HG03159 (cell line): ENCODE measurements around the gene ERBB4.

ENCODE experiments used
- ATAC-seq: cut with Tn5 transposase; IDR thresholded peaks from one replicate; pipeline ENCODE4 v1.9.1; 2021; ENCODE audit warnings: mild to moderate bottlenecking, moderate library complexity; ENCODE audit not compliant: unreplicated experiment

Gene ERBB4

GRCh38 chr2:212538305-212539071 lies at the start of gene ERBB4:
TSS of gene ERBB4 (minus strand) at chr2:212538802. CDS start at chr2:212538530, 272 bp downstream.
- no peak for ATAC-seq

- ATAC-seq: no peak
Measured at GRCh38 chr2:212580117-212580516, 41.5 kb upstream of the ERBB4 start.

GRCh38 chr2:212556296-212556695 lies 17.7 kb upstream of the ERBB4 start:
- no peak for ATAC-seq

DNA sequence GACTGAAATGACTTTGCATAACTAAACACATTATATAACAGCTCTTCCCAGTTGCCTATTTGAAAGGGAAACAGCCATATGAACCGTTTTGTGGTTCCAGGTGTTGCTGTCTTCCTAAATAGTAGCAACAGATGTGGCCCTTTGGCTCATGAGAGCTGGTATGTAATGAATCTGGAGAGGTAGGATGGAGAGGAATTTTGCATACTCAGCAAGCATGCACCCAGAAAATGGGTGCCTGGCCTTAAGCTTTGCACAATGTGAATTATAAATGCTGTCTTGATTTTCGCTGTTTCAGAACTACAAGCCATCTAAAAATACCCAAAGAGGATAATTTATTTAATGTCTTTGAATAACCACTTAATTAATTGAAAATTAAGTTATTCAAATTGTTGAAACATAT lies 15.6 kb upstream of the ERBB4 start:
- ATAC-seq: no peak

- no peak for ATAC-seq
Measured at GRCh38 chr2:212549941-212550340, 11.3 kb upstream of the ERBB4 start.

DNA sequence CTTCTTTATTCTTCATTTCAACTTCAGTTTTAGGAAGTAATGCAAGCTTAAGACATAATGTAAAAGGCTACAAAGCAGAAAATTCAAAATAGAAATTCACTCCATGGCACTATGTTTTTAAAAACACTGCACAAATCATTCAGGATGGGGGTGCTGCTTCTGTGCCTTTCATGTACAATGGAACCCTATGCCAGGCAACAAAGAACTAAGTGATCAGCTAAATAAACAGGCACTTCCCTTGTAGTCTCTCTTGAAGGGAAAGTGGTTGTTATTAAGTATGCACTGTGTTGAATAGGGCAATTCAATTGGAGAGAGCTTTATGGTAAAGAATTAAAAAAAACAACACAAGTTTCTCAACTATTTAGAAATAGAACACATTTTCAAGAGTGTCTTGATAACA lies 10.9 kb upstream of the ERBB4 start:
- no peak for ATAC-seq

DNA sequence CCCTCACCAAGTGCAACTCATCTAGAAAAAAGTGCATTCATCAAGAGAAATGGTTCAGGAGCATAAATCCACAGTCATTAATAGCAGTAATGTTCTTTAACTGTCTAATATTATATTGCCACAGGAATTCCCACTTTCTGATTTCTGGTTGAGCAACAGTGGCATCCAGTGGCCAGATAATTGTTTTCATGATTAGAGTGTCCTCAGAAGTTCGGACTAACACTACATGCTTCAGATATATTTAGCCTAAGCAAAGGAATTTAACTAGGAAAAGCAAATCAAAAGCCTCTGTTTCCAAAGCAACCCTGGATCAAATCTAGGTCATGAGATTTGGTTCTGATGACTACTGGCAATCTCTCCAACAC lies 9.8 kb upstream of the ERBB4 start:
- ATAC-seq: no peak

- no peak for ATAC-seq
Measured at GRCh38 chr2:212547716-212548454, 9.3 kb upstream of the ERBB4 start.

- ATAC-seq: no peak
Measured at GRCh38 chr2:212546669-212547068, 8.1 kb upstream of the ERBB4 start.

DNA sequence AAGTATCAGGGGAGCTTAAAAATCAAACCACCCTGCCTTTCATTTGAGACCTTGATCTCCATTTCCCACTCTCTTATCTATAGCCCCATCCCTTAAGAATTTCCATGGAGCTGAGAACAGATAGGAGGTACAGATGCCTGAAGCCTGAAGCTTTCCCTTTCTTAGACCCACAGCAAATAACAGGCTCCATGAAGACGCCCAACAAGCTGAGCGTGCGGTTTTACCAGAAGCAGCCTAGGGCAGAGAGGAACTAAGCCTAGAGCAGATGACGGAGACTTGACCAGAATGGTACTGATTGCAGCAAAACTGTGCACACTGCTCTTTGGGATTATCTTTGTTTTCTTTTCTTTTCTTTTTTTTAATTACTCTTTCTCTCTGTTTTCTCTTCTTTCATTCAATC lies 1.7 kb upstream of the ERBB4 start:
- ATAC-seq: no peak

DNA sequence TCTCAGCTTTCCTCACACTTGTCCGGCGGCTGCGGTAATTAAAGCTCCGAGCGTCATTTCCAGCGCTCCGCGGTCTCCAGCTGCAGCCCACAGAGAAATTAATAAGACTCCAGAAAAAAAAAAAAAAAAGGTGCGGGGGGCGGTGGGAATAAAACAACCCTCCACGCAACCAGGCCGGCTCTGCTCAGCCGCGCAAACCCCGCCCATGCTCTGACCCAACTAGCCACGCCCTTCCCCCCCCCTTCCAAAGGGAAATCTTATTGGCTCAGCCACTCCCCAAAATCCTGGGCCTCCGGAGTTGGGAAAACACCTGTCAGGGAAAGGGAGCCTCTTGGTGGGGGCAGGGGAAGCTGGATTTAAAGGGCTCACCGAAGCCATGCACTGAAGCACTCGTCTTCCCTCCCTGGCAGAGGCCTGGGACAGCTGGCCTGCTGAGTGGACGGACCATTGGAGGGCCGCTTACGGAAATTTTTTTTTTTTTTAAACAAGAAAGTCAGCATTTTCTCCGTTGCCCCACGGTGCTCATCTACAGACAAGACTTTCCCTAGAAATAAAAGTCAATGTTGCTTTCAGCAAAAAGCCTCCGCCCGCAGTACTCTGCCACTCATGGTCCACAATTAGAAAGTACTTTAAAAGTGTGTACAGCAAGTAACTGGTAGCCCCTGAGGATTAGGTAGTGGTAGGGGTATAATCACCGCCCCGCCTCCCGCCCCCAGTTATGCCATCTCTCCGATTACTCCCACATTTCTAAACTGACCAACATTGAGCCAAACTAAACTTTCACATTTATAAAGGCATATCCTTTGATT lies 674 bp upstream of the ERBB4 start:
- no peak for ATAC-seq

DNA sequence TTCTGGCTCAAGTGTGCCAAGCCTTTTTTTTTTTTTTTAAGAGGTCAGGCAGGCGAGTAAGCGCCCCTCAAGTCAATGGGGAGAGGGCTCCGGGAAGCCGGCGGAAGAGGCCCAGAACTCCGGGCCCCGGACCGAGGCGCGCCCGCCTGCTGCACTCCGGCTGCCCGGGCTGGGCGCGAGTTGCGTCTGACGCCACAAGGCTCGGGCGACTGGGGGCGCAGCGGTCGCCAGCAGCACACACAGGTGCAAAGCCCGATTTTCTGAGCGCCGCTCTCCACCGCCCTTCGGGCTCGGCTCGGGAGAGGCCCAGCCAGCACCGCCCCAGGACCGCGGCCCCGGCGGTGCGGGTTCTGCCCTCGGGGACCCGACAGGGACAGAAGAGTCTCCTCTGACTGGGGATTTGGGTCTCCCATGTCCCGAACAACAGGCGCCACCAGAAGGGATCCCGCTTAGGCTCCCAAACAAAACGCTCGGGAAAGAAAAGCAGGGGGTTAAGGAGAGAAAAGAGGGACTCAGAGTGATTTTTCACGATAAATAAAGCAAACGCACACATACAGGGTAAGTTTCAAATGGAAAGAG lies 787 bp downstream of the ERBB4 start:
- ATAC-seq: no peak

GRCh38 chr2:212536817-212537725 lies 1.5 kb downstream of the ERBB4 start:
- no peak for ATAC-seq

- no peak for ATAC-seq
Measured at GRCh38 chr2:212535996-212536816, 2.4 kb downstream of the ERBB4 start.

- ATAC-seq: no peak
Measured at GRCh38 chr2:212534336-212534735, 4.3 kb downstream of the ERBB4 start.

- no peak for ATAC-seq
Measured at GRCh38 chr2:212532585-212532984, 6.0 kb downstream of the ERBB4 start.

DNA sequence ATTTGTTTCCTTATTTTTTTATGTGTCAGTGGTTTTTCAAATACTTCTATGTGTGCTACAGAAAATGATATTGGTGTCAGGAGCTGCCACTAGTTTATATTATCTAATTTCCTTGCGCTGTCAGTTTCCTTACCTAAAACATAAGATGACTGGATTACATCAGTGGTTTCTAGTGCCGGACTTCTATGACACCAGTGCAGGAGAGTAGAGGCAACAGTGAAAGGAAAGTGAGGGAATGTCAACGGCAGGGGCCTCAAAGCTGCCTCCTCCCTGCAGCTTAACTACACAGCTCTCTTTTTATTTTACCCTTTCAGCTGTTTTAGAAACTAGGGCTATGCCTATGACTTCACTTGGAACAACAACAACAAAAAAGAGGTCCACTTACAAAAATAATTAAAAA lies 6.5 kb downstream of the ERBB4 start:
- ATAC-seq: no peak

DNA sequence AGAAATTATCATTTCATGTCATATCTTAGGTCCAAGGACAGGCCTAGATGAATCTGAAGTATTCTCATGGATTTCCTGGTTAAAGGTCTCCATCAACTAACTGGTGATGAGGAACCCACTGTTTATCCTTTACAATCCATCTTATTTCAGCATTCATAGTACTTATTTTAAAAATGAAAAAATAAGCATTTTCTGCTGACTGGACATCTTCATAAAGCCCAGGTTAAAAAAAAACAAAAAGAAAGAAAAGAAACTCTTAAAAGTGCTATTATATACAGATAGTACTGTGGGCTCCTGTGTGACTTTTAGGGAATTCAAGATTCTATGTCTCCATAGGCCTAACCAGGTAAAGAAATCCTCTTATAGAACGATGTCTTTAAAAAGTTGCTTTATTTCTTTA lies 7.1 kb downstream of the ERBB4 start:
- ATAC-seq: no peak

DNA sequence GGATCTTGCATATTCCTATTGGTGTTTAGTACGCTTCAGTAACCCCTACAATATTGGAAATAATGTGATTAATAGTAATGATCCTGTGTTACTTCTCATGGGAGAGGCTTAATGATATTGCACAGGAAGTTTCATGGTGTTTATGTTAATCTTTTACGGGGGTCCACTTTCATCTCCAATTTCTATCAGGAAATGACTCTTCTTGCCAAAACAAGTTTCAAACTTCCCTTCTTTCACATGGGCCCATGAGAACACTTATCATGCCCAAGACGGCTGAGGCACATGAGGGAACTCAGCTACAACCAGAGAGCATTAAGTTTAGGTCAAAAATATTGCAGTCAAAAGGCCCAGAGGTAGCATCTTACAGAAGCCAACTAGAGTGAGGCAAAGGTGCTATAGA lies 7.6 kb downstream of the ERBB4 start:
- no peak for ATAC-seq
